ENCODE data around the gene PNPLA7. TPM values are rescaled to one million over a fixed set of nuclear protein-coding genes. Genes with fewer than 3 reads are reported as not detected.
A peak's percentile ranks its signal among the peaks of the same experiment; 100 is the strongest.
"Not testable (repeated sequence)": the region's sequence is repeated elsewhere in the genome, so short reads cannot be mapped to it uniquely, and the experiment has no call there.

PNPLA7 gene
- total RNA-seq, 4 donors from 2014 or later = 16.0 to 95.4 (median 24.9) TPM

DNA sequence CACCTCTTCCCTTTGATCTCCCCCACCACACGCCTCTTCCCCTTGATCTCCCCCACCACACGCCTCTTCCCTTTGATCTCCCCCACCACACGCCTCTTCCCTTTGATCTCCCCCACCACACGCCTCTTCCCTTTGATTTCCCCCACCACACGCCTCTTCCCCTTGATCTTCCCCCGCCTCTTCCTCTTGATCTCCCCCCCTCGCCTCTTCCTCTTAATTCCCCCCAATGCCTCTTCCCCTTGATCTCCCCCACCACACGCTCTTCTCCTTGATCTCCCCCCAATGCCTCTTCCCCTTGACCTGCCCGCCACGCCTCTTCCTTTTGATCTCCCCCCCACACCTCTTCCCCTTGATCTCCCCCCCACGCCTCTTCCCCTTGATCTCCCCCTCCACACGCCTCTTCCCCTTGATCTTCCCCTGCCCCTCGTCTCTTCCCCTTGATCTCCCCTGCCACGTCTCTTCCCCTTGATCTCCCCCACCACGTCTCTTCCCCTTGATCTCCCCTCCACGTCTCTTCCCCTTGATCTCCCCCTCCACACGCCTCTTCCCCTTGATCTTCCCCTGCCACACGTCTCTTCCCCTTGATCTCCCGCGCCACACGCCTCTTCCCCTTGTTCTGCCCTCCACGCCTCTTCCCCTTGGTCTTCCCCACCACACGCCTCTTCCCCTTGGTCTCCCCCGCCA lies 99.5 kb downstream of the PNPLA7 start:
- in situ Hi-C loops (cut with MboI; ENCODE audit: low pct_ligation_motif_present in 1 of 4, low pct_unique_long_range_greater_than_20kb in 1 of 4, low sequenced_read_pairs in 3 of 4); H3K36me3 ChIP-seq; H3K27me3 ChIP-seq; DNase-seq; H3K4me3 ChIP-seq; H3K9me3 ChIP-seq; intact Hi-C loops (cut with DNase I; ENCODE audit: low total_unique reads); H3K27ac ChIP-seq: not testable (repeated sequence)
- H3K4me1 ChIP-seq = peaks cover 13 to 22% (median 20%) of the 10 kb centered on the region in 4 donors
- WGBS, 2 donors (ENCODE audit: low coverage in 1 of 2) = 90% methylated on average over 9 of the region's 24 CpGs; no CpG with 5 or more reads in 1 of the 2 donors

DNA sequence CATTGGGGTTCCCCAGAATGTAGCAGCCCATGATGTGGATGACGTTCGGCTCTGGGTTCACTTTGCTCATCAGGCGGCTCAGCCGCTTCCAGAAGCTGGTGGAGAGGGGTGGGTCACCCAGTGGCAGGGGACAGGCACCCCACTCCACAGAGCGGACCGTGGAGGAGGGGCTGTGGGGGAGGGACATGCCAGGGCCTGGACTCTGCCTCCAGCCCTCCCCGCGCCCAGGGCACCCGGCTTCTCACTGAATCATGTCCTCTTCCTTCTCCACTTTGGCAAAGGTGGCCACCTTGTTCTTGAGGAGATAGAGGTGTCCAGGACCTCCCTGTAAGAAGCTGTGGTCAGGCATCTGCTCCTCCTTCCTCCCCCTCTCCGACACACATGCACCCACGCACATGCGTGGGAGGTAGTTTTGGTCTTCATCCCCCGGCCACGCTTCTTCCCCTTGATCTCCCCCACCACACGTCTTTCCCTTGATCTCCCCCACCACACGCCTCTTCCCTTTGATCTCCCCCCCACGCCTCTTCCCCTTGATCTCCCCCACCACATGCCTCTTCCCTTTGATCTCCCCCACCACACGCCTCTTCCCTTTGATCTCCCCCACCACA lies 100.2 kb downstream of the PNPLA7 start:
- Histone ChIP-seq H3K27me3 (no peaks in the 10 kb centered on the region), H3K4me1 (peaks cover 13 to 26% (median 22%) of the 10 kb centered on the region in 4 donors), H3K36me3 (no peaks in the 10 kb centered on the region), H3K4me3 (no peak overlapping the region), H3K9me3 (no peaks in the 10 kb centered on the region), H3K27ac (no peak overlapping the region)
- WGBS, 2 donors (ENCODE audit: low coverage in 1 of 2) = 75% methylated on average over 5 to 18 of the region's 18 CpGs
- intact Hi-C loops (cut with DNase I; ENCODE audit: low total_unique reads) = no loop called here
- in situ Hi-C loops (cut with MboI; ENCODE audit: low pct_ligation_motif_present in 1 of 4, low pct_unique_long_range_greater_than_20kb in 1 of 4, low sequenced_read_pairs in 3 of 4) = no loop called here
- peak; percentile 7 for DNase-seq
- TF ChIP-seq POLR2A (IDR thresholded peaks at IDR 0.05) = no peak
- TF ChIP-seq POLR2AphosphoS5 (IDR thresholded peaks at IDR 0.05) = no peak
- TF ChIP-seq, protein P1, sequence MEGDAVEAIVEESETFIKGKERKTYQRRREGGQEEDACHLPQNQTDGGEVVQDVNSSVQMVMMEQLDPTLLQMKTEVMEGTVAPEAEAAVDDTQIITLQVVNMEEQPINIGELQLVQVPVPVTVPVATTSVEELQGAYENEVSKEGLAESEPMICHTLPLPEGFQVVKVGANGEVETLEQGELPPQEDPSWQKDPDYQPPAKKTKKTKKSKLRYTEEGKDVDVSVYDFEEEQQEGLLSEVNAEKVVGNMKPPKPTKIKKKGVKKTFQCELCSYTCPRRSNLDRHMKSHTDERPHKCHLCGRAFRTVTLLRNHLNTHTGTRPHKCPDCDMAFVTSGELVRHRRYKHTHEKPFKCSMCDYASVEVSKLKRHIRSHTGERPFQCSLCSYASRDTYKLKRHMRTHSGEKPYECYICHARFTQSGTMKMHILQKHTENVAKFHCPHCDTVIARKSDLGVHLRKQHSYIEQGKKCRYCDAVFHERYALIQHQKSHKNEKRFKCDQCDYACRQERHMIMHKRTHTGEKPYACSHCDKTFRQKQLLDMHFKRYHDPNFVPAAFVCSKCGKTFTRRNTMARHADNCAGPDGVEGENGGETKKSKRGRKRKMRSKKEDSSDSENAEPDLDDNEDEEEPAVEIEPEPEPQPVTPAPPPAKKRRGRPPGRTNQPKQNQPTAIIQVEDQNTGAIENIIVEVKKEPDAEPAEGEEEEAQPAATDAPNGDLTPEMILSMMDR (IDR thresholded peaks at IDR 0.05) = no peak

DNA sequence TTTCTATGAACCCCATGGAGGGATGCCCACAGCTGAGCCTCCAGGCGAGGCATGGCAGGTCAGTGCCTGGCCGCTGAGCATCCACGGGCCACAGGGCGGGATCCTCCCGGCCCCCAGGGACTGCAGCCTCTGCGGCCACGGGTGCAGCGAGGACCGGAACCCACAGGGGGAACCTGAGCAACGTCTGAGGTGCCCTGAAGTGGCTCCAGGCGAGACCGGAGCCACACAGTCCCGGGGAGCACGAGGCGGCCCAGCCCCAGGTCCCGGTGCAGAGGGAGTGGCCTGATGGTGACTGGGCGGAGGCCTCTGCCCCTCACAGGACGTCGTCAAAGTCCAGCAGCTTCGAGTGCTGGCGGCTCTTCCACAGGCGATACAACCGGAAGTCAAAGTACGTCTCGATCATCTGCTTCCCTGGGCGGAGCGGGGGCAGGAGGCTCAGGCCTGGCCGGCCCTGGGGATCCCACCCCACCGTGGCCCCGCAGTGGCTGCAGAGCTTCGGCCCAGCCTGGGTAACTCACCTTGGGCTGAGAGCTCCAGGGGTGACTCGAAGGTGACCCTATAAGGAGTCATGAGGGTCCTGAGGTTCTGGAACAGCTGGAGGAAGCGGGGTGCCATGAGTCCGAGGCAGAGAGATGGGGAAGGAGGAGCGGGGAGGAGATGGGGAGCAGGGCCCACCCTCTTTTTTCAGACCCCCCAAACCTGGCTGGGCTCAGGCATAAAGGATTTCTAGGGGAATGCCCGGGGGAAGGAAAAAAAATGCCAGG lies 100.9 kb downstream of the PNPLA7 start:
- in situ Hi-C loops (cut with MboI; ENCODE audit: low pct_ligation_motif_present in 1 of 4, low pct_unique_long_range_greater_than_20kb in 1 of 4, low sequenced_read_pairs in 3 of 4) = no loop called here
- H3K9me3 ChIP-seq = no peaks in the 10 kb centered on the region
- intact Hi-C loops (cut with DNase I; ENCODE audit: low total_unique reads) = no loop called here
- no peaks in the 10 kb centered on the region for H3K36me3 ChIP-seq
- H3K27ac ChIP-seq = no peak overlapping the region
- peaks cover 6 to 20% (median 14%) of the 10 kb centered on the region in 4 donors for H3K4me1 ChIP-seq
- peak; percentile 8 for DNase-seq
- WGBS, 2 donors (ENCODE audit: low coverage in 1 of 2) = 87 to 100% methylated on average over 1 to 16 of the region's 36 CpGs
- TF ChIP-seq POLR2AphosphoS5 (IDR thresholded peaks at IDR 0.05) (no peak), POLR2A (IDR thresholded peaks at IDR 0.05) (no peak), EP300 (IDR thresholded peaks at IDR 0.05; ENCODE audit: low read depth) (no peak)
- TF ChIP-seq, protein P1 (IDR thresholded peaks at IDR 0.05) = no peak
- no peaks in the 10 kb centered on the region for H3K27me3 ChIP-seq
- no peak overlapping the region for H3K4me3 ChIP-seq

DNA sequence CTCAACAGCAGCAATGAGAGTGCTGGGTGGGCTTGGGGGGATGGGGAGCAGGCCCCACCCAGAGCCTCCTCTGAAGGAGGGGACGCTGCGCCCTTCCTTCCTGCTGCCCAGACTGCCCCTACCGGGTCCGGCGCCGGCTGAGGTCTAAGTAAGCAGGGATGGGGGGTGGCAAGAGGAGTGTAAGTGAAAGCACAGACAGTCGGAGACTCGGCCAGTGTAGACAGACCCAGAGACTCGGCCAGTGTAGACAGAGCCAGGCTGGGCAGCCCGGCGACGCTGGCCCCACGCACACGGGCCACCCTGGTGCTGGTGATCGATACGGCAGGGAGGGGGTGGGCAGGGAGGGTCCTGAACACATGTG lies 101.6 kb downstream of the PNPLA7 start:
- TF ChIP-seq POLR2AphosphoS5 (IDR thresholded peaks at IDR 0.05) (no peak), EP300 (IDR thresholded peaks at IDR 0.05; ENCODE audit: low read depth) (no peak), POLR2A (IDR thresholded peaks at IDR 0.05) (no peak)
- TF ChIP-seq, protein P1 (IDR thresholded peaks at IDR 0.05) = no peak
- H3K27ac ChIP-seq = no peak overlapping the region
- intact Hi-C loops (cut with DNase I; ENCODE audit: low total_unique reads) (no loop called here), in situ Hi-C loops (cut with MboI; ENCODE audit: low pct_ligation_motif_present in 1 of 4, low pct_unique_long_range_greater_than_20kb in 1 of 4, low sequenced_read_pairs in 3 of 4) (no loop called here)
- no peaks in the 10 kb centered on the region for H3K9me3 ChIP-seq
- H3K27me3 ChIP-seq = peaks cover 5% of the 10 kb centered on the region
- H3K36me3 ChIP-seq = no peaks in the 10 kb centered on the region
- 95% methylated on average over 16 of the region's 16 CpGs; no CpG with 5 or more reads in 1 of the 2 donors for WGBS, 2 donors (ENCODE audit: low coverage in 1 of 2)
- H3K4me1 ChIP-seq = peaks cover 5 to 16% (median 10%) of the 10 kb centered on the region in 4 donors
- no peak for DNase-seq
- H3K4me3 ChIP-seq = no peak overlapping the region

Measured in transverse colon (tissue), 4 donors.